Stimulated activated CD4-positive, alpha-beta T cell treated with anti-CD3 and anti-CD28 coated beads, Interleukin-4, amount 100 ng/mL, for 1 hour (primary cell): Measurements from ENCODE around the gene CAMK1.
"Not testable (repeated sequence)": the region's sequence is repeated elsewhere in the genome, so short reads cannot be mapped to it uniquely, and the experiment has no call there.

Experiments
- DNase-seq: peaks from one replicate; pipeline ENCODE4 v3.0.0-alpha.2; 2020

CAMK1 gene

GRCh38 chr3:9792405-9793160 lies 22.8 kb upstream of the CAMK1 start, which contains the start of the genes ARPC4 and TADA3:
Gene ARPC4, plus strand, starts transcription at chr3:9793082. Its CDS starts 40 bp downstream, at chr3:9793122.
Gene TADA3, minus strand, starts transcription at chr3:9792473. Its CDS starts 1,007 bp downstream, at chr3:9791466.
- DNase-seq: peak; percentile 91

GRCh38 chr3:9791790-9792404 lies 22.1 kb upstream of the CAMK1 start:
- DNase-seq: no peak

GRCh38 chr3:9791127-9791526 lies 21.4 kb upstream of the CAMK1 start:
- no peak for DNase-seq

GRCh38 chr3:9787714-9788113 lies 18.0 kb upstream of the CAMK1 start:
- no peak for DNase-seq

GRCh38 chr3:9786825-9787669 lies 17.3 kb upstream of the CAMK1 start:
- DNase-seq: no peak

GRCh38 chr3:9786209-9786739 lies 16.5 kb upstream of the CAMK1 start:
- DNase-seq: no peak

- DNase-seq: no peak
These were observed 15.9 kb upstream of the CAMK1 start for GRCh38 chr3:9785602-9786001.

GRCh38 chr3:9784965-9785364 lies 15.2 kb upstream of the CAMK1 start:
- DNase-seq: no peak

GRCh38 chr3:9783954-9784353 lies 14.2 kb upstream of the CAMK1 start:
- DNase-seq: no peak

GRCh38 chr3:9782770-9783169 lies 13.0 kb upstream of the CAMK1 start:
- DNase-seq: no peak

- DNase-seq: no peak
These were observed 12.3 kb upstream of the CAMK1 start for GRCh38 chr3:9781978-9782603.

- DNase-seq: no peak
These were observed 11.8 kb upstream of the CAMK1 start for GRCh38 chr3:9781551-9781950.

- no peak for DNase-seq
These were observed 11.2 kb upstream of the CAMK1 start for GRCh38 chr3:9780910-9781309.

GRCh38 chr3:9780458-9780812 lies 10.7 kb upstream of the CAMK1 start:
- no peak for DNase-seq

- no peak for DNase-seq
These were observed 10.1 kb upstream of the CAMK1 start for GRCh38 chr3:9779721-9780457.

- DNase-seq: no peak
These were observed 9.4 kb upstream of the CAMK1 start for GRCh38 chr3:9779075-9779593.

- DNase-seq: peak; percentile 57
These were observed 8.7 kb upstream of the CAMK1 start for GRCh38 chr3:9778143-9779074.

GRCh38 chr3:9777694-9778021 lies 7.9 kb upstream of the CAMK1 start:
- DNase-seq: no peak

GRCh38 chr3:9776896-9777693 lies 7.3 kb upstream of the CAMK1 start:
- no peak for DNase-seq

GRCh38 chr3:9771007-9771406 lies 1.3 kb upstream of the CAMK1 start:
- DNase-seq: not testable (repeated sequence)
